HL-60 (cell line): ENCODE measurements around the gene KDM4C.

Experiments
- DNase-seq, 2 experiments: peaks; one replicate each; pipeline ENCODE4 v3.0.0-alpha.2; 2010 to 2020; ENCODE audit warnings: low read depth in 1 of 2, low spot score in 1 of 2
- H3K27ac ChIP-seq: fragments of 250-450 bp; sonication (Bioruptor Pico); replicated peaks from 2 replicates; pipeline ENCODE4 v1.5.1; 2020; ENCODE audit warnings: mild to moderate bottlenecking, moderate library complexity
- H3K27me3 ChIP-seq: fragments of 250-450 bp; sonication (Bioruptor Pico); 2 replicates; pipeline ENCODE4 v1.5.1; 2021; ENCODE audit warnings: mild to moderate bottlenecking, moderate library complexity; ENCODE audit not compliant: insufficient read depth, poor library complexity, severe bottlenecking
- H3K4me3 ChIP-seq: replicated peaks from 2 replicates; pipeline ENCODE4 v1.5.1; 2011; ENCODE audit warnings: mild to moderate bottlenecking, control low read depth, low read length; ENCODE audit not compliant: insufficient read depth
- GABPA ChIP-seq: IDR thresholded peaks from 2 replicates; pipeline ENCODE4 v1.6.1; 2012; ENCODE audit warnings: low read depth
- POLR2AphosphoS5 ChIP-seq: IDR thresholded peaks from 2 replicates; pipeline ENCODE4 v1.6.1; 2012; ENCODE audit warnings: low read depth
- SPI1 ChIP-seq: IDR thresholded peaks from 2 replicates; pipeline ENCODE4 v1.6.1; 2012; ENCODE audit warnings: low read depth, mild to moderate bottlenecking, borderline replicate concordance
- TF ChIP-seq, protein P1 (sequence below): IDR thresholded peaks from one replicate; pipeline ENCODE4 v1.5.1; 2011; ENCODE audit warnings: low read length, control low read depth, inconsistent platforms; ENCODE audit not compliant: insufficient read depth
- TF ChIP-seq, protein P2 (sequence below): IDR thresholded peaks from 2 replicates; pipeline ENCODE4 v1.6.1; 2012; ENCODE audit warnings: low read depth; ENCODE audit not compliant: insufficient replicate concordance

The KDM4C gene

DNA sequence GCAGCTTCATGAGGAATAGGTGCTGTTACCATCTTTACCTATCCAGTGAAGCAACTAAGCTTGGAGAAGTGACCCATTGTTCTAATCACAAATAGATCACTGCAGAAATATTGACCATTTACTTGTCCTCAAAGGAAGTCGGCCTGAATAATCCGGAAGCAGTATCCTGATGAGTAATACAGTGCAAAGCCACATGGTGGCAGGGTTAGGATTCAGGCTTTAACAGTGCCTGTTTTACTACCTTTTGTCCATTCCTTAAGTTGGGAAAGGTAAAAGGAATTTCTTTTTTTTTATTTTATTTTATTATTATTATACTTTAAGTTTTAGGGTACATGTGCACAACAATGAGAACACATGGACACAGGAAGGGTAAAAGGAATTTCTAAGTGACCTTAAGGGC, 336.3 kb downstream of the KDM4C start:
- no peak overlapping the region for H3K27ac ChIP-seq
- no peaks in the 10 kb centered on the region for H3K27me3 ChIP-seq
- TF ChIP-seq GABPA (no peak), POLR2AphosphoS5 (no peak), SPI1 (no peak)
- H3K4me3 ChIP-seq = no peak overlapping the region
- no peak for DNase-seq

DNA sequence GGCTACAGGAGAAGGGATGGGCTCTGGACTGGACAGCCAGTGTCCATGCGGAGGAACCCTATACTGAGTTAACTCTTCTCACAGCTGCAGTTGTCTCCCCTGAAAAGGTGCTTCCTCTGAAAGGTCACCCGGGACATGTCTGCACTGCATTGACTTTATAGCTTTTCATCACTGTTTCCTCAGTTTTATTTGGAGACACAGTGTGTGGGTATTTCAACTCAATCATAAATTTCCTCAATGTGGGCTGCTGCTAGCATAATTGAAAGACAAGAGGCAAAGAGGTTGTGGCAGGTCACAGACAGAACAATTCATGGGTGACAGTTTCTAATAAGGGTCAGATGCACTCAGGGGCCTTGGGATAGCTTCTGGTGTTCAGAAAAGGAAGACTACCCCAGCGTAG, 336.8 kb downstream of the KDM4C start:
- no peaks in the 10 kb centered on the region for H3K27me3 ChIP-seq
- H3K4me3 ChIP-seq = no peak overlapping the region
- no peak overlapping the region for H3K27ac ChIP-seq
- DNase-seq = no peak
- TF ChIP-seq SPI1 (no peak), POLR2AphosphoS5 (no peak)

DNA sequence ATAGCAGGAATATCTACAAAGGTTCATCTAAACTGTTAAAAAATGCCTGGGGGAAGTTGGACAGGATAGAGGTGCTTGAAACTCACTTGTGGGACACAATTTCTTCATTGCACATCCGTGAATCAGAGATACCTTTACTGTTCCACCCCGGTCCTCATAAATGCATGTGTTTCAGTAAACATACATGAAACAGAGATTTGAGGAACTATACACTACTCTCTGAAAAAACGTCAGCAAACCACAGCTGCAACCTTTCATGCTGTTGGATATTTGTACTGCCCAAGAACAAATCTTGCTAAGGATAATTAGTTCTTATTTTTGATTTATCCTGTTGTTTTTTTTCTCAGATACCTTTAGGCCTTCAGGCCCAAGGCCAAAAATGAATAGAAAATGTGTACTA, 337.3 kb downstream of the KDM4C start:
- Histone ChIP-seq H3K4me3 (no peak overlapping the region), H3K27ac (no peak overlapping the region), H3K27me3 (no peaks in the 10 kb centered on the region)
- DNase-seq = peak in 1 of 2 experiments; percentile 13
- TF ChIP-seq SPI1 = no peak
- TF ChIP-seq, protein P1, sequence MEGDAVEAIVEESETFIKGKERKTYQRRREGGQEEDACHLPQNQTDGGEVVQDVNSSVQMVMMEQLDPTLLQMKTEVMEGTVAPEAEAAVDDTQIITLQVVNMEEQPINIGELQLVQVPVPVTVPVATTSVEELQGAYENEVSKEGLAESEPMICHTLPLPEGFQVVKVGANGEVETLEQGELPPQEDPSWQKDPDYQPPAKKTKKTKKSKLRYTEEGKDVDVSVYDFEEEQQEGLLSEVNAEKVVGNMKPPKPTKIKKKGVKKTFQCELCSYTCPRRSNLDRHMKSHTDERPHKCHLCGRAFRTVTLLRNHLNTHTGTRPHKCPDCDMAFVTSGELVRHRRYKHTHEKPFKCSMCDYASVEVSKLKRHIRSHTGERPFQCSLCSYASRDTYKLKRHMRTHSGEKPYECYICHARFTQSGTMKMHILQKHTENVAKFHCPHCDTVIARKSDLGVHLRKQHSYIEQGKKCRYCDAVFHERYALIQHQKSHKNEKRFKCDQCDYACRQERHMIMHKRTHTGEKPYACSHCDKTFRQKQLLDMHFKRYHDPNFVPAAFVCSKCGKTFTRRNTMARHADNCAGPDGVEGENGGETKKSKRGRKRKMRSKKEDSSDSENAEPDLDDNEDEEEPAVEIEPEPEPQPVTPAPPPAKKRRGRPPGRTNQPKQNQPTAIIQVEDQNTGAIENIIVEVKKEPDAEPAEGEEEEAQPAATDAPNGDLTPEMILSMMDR = no peak
- TF ChIP-seq, protein P2, sequence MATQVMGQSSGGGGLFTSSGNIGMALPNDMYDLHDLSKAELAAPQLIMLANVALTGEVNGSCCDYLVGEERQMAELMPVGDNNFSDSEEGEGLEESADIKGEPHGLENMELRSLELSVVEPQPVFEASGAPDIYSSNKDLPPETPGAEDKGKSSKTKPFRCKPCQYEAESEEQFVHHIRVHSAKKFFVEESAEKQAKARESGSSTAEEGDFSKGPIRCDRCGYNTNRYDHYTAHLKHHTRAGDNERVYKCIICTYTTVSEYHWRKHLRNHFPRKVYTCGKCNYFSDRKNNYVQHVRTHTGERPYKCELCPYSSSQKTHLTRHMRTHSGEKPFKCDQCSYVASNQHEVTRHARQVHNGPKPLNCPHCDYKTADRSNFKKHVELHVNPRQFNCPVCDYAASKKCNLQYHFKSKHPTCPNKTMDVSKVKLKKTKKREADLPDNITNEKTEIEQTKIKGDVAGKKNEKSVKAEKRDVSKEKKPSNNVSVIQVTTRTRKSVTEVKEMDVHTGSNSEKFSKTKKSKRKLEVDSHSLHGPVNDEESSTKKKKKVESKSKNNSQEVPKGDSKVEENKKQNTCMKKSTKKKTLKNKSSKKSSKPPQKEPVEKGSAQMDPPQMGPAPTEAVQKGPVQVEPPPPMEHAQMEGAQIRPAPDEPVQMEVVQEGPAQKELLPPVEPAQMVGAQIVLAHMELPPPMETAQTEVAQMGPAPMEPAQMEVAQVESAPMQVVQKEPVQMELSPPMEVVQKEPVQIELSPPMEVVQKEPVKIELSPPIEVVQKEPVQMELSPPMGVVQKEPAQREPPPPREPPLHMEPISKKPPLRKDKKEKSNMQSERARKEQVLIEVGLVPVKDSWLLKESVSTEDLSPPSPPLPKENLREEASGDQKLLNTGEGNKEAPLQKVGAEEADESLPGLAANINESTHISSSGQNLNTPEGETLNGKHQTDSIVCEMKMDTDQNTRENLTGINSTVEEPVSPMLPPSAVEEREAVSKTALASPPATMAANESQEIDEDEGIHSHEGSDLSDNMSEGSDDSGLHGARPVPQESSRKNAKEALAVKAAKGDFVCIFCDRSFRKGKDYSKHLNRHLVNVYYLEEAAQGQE = no peak
- no peak for TF ChIP-seq GABPA
- no peak for TF ChIP-seq POLR2AphosphoS5

DNA sequence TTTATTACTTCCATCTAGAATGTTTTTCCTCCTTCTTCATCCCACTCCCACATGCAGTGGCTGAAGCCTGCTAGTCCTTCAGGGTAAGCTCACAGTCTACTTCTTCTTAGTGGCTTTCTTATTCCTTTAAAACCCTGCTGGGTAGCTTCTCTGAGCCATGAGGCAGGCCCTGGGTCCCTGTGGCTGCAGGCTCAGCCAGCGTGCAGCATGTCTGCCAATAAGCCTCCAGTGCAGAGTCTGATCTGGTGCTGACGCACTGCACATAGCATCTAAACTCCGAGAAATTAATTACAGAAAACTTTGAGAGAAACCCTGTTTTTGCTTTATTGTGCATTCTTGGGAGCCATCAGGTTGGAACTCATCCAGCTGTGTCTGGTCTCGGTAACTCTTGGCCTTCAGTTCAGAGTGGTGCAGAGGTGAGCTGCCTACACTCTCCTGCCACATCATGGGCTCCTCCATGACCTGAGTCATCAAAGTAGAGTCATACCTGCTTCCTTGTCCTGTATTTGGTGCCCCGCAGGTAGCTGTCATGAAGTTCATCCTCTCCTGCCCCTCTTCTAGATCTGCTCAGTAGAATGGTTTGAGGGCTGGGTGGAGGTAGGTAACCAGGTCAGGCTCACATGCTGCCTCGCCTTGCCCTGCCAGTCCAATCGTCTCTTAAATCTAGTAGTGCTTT, 339.4 kb downstream of the KDM4C start:
- no peaks in the 10 kb centered on the region for H3K27me3 ChIP-seq
- no peak overlapping the region for H3K27ac ChIP-seq
- no peak overlapping the region for H3K4me3 ChIP-seq
- TF ChIP-seq, protein P1 = no peak
- TF ChIP-seq POLR2AphosphoS5 = no peak
- TF ChIP-seq, protein P2 = no peak
- no peak for TF ChIP-seq SPI1
- no peak for DNase-seq
